GM19043 (cell line): ENCODE data around the gene RNF144B.
A peak's percentile ranks its signal among the peaks of the same experiment; 100 is the strongest.

Experiments used
- ATAC-seq: cut with Tn5 transposase; IDR thresholded peaks from one replicate; pipeline ENCODE4 v1.9.1; 2021; ENCODE audit warnings: low read depth; ENCODE audit not compliant: unreplicated experiment

Gene RNF144B

DNA sequence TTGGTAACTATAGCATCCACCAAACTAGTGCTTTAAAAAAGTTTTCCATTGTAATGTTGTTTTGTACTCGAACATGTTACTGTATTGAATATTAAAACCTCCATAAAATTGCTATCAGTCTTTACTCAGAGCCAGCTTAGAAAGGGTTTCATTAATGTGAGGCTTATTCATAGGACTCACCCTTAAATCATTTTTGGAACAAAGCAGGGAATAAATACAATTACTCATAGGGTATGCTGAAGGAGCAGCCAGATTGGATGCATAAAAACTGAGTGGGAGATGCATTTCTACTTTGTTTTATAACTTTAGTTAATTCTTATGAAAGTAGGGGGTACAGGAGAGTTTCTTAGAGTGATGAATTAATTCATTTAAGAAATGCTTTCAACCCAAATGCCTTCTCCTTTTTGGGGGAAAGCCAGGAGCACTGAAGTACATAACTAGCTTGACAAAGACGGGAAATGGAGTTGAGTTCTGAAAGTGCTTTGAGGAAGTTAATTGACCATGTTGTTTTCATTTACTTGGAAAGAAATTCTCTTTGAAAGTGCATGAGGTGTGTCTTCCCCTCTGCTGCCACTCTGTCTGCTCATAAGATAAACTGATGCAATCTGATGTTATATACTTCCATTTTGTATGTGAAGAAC, 90.3 kb downstream of the RNF144B start:
- no peak for ATAC-seq

DNA sequence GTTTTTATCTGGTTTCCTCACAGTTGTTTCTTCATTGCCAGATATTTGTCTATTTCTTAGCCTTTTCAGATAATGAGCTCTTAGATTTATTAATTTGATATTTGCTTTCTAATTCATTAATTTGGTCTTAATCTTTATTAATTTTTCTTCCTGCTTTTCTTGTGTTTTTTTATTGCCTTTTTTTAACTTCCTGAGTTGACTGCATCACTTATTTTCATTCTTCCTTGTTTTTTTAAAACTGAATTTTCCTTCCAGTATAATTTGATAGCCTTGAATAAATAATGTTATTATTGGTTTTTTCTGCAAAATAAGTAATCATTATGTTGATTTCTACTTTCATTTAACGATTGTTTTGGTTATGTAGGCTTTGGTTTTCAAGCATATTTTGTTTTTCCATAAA, 91.5 kb downstream of the RNF144B start:
- ATAC-seq, result no peak

DNA sequence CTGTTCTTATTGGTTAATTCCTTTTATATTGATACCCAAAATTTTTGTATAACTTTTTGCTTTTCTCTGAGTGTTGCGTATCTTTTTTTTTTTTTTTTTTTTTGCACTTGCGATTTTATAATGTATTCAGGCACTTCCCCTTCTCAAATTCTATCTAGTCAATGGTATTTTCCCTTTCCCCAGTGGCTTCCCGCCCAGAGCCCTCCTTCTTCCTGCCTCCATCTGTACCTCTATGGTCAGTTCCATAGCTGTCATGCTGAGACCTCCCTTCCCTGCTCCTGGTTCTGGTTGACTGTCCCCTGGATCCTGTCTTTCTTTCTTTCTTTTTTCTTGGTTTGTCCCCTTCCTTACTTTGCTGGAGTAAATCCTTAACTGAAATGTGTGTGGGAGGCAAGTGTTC, 94.7 kb downstream of the RNF144B start:
- no peak for ATAC-seq

DNA sequence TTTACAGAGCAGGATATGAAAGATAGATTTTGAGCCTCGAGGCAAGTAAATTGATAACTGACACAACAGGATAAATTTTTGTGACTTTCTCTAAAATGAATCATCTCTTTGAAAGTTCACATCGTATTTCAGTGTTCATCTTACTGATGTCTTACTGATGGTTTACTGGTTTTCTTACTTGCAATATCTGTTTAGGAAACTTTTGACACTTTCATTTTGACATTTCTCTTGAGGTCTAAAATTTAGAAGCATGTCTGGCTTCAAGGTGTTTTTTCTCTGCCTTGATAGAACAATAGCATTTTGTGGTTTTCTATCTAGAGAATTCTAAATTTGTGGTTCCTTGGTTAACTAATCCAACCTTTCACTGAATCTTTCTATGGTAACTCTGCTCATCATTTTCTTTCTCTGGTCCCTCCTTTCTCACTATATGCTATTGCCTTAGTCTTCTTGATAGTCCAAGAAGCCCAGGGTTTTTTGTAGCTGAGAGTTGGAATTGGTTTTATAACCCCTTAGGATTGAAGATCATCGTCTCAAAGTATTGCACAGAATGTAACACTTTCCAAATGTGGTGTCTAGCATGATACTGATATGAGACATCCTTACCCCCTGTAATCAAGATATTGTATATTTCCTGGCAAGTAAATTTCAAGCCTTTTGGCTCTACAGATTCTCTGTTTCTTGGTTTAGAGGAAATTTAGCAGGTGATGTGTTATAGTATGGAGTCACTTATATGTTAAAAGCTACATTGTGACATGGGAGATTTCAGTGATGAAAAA, 98.7 kb downstream of the RNF144B start:
- ATAC-seq, result no peak

DNA sequence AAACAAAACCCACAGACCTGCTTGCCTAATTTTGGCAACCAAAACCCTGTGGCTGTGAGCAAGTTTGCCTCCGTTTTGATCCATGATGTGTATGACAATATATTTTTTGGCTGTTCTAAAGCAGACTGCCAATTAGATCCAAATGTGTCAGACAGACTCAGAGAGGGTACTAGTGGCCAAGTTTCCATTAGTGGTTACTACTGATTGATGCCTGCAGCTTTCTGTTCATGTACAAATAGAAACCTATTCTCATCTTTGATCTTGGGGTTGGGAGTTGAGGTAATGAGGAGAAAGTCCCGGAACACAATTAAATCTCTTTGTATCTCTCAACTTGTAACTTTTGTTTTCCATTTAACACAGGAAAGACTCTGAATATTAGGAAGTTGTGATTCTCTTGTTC, 100.9 kb downstream of the RNF144B start:
- ATAC-seq, result no peak

DNA sequence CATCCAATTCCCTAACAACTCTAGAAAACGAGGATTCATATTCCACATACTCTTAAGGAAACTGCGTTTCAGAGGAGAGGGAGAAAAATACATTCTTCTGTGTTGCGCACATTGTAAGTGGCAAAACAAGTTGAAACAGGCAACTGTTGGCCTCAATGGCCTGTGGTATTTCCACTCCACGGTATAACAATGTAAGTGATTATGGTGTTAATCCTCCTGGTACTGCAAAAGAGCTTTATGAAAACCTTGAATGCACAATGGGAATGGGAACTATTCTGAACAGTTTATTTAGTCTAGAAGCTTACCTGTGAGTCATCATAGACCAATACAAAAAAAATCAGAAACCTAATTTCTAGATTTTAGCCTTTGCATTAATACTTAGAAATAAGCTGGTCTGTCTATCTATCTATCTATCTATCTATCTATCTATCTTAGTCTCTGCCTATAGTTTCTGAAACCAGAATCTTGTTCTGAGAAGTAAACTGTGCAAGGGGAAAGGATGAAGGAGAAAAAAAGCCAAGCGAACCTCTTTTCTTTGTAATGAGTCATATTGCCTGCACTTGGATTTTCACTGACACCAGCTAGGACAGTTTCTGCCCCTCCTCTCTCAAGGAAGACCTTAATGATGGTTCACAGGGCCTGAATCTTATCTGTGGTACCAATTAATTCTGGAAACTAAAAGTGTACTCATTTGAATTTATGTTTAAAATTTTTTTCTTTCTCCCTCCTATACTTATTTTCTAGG, 101.5 kb downstream of the RNF144B start:
- ATAC-seq, result no peak

DNA sequence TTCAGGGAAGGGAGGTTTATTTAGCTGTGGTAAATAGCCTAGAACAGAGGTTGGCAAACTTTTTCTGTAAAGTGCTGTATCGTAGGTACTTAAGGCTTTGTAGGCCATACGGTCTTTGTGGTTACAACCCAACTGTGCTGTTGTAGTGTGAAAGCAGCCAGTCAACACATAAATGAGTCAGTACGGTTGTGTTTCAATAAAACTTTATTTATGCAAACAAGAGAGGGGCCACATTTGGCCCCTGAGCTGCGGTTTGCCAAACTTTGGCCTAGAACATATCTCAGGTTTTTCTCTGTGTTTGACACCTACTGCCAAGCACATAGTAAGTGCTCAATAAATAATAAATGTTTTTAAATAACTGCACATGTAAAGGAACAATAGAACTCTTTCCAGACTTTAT, 102.2 kb downstream of the RNF144B start:
- ATAC-seq, result no peak

DNA sequence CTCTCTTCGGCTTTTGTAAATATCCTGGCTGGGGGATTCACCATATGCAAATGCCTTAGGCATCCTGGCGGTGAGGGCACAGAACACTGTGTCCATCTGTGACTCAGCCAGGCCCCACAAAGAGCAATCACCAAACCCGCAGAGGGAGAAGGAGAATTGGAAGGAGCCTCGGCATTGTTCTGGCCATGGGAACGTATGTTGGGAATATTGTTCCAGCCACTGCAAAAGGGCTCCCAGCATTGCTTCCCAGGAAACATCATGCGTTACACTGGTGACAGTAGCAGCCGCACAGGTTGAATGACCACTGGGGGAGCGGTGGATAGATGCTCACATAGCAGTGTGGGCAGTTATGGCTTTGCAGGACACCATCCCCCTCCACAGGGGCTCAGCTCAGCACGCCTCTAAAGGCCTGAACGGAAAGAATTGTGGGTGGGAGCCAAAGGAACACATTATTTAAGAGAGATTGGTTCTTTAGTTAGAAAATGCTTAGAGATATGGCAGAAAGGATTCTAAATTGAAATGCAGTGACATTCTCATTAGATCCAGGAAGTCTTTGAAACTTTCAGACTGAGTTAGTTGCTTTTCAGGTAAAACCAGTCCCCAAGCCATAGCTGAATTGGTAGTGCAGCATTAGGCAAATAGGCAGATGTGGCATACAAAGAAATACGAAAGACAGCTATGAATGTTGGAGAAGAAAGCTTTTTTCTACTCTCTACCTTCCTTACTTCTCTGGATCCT, 104.3 kb downstream of the RNF144B start:
- ATAC-seq, result no peak

DNA sequence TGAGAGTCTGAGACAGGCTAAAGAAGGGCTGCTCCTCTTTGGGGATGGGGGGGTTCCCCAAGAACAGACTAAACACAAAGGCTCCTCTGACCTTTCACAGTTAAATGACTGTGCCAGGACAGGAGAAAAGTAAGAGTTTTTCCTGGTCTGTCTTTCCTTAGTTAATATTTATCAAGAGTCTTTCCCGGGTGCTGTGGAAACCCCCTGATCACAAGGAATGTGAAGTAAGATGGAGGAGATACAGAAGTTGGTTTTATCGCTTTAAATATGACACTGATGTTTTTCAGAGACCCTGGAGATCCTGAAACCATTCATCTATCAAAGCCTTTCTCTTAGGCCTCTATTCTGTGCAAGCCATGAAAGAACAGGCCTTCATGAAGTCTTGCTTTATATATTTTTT, 105.8 kb downstream of the RNF144B start:
- ATAC-seq, result no peak

DNA sequence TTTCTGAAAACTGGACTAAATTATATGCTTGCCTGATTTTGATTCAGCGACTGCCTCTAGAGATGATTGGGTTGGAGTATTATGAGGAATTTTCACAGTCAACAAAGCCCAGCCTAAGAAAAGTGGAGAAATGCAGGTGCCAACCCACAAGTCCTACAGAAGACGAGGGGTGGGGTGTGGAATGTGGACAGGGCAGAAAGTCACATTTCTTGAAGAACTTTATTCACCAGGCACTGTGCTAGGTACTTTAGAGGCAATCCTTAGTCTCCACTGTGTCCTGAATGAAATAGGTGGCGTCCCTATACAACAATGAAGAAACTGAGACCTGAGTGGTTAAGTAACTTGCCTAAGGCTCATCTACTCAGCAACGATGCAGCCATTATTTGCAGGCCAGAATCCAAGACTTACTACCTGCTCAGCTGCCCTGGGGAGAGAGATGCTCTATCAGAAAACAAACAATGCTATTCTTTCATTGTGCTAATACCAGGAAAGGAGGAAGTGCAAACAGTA, 106.3 kb downstream of the RNF144B start:
- no peak for ATAC-seq

DNA sequence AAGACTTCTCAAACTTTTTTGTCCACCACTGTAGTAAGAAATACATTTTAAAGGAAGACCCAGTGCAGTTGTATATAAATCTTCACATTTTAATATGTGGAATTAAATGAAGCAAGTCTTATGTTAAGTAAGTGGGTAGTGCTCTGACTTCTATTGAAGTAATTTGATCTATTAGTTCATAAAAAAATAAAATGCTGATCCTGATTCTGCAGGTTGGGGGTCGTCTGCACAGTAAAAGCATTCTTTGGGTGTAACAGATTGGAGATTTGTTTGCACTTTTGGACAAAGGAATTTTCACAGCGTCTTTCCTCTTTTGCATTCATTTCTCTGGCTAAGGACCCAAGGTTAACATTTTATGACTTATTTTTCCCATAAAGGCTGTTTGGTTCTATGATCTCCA, 106.8 kb downstream of the RNF144B start:
- no peak for ATAC-seq

DNA sequence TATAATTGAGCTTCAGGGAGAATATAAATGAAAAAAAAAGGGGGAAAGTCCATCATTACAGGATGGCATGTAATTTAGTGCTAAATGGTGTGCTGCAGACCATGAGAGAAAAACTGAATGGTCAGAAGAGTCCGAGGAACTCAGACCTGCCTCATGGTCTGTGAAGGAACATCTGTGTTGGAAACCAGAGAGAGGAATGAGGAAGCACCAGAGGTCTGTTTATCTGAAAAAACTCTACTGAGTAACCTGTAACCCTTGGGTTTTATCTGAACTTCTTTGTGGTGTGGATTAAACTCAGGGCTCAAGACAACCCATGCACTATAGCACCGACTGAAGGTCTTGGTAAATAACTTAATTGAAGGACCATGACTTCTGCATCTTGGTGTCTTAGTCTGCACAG, 108.1 kb downstream of the RNF144B start:
- no peak for ATAC-seq

DNA sequence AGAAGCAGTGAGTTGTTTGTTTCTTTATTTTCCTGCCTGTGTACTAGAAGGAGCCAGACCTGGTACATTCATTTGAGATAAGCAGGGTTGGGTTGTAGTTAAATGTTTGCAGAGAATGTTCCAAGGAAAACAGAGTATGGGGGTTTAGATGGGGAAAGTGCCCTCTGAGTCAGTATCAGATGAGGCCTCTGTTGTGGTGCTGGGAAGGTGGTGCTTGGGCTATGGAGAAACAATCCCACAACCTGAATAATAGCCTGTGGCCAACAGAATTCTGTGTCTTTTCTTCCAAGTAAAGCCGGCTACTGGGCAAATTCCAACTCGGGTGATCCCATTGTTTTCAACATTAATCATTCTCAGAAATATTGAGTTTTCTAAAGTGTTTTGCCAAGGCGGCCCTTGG, 109.3 kb downstream of the RNF144B start:
- no peak for ATAC-seq

DNA sequence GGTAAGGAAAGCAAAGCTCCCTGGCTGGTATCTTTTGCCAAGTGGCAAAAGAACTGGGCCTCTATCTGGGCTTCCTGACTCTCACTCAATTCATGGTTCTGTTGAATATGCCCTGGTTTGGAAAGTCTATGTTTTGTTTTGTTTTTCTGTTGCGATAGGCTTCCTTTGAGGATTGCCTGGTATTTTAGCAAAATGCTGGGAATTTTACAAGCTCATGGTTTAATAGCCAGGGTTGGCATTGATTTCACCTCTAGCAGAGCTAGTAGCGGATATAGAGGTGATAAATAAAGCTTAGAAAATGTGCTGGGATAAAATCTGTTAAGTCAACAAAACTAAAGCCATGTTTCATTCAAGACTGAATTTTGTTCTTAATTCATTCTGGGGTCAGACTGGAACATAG, 109.9 kb downstream of the RNF144B start:
- no peak for ATAC-seq

DNA sequence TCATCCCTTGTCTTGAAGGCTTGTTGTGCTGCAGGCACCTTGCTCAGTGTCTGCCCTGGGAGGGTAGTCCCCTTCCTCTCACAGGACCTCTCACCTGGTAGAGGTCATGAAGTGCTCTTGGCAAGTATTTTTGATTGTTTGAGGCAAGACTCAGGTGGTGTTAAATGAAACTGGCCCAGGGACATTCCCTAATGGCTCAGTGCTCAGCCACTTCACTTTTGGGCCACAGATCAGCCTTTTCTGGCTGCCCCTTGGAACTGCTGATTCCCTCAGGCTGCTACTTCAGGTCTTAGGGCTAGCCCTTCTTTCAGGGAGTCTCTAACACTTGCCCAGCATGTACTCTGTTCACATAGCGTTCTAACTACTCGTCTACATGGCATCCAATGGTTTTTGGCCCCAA, 111.3 kb downstream of the RNF144B start:
- no peak for ATAC-seq

DNA sequence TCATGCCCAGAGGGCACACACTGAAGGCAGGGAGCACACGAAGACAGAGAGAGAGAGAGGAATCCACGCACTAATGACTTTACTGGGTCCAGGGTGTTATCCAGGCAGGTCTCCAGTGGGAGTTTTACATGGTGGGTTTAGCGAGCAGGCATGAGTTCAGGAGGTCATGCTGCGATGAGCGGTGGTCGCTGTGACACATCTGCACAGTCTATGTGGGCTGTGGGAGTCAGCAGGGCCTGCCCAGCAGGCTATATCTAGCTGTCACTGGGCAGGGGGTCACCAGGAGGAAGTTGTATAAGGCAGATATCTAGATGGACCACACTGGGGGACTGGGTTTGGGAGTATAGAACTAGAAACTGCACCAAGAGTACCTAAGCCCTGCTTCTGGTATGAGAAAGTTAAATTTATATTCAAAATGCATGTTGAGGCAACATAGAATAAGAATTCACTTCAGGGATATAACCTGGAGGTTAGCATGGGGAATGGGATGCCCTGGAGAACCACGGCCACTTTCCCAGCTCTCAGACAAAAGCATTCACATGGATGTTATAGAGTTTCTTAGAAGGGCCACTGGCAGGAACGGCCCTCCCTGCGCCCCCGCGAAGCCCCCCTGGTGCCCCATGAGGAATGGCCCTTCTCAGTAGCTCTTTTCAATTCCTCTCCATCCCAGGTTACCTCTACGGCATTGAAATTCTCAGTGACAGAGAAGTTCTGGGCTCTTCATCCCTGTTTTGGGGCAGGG, 113.9 kb downstream of the RNF144B start:
- no peak for ATAC-seq

DNA sequence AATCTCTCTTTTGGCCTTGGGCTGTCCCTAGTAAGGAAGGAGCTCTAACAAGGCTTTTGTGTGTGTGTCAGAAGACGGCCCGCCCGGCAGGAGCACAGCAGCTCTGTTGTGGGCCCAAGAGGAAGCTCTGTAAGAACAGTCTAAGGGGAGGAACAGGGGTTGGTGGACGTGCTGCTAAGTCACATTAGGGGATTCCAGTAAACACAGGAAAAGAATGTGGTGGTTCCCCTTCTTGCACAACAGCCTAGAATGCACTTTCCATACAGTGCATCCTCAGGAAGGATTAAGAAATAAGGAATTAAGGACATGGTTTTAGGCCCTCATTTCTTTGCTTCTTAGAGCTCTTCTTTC, 114.5 kb downstream of the RNF144B start:
- ATAC-seq, result no peak

DNA sequence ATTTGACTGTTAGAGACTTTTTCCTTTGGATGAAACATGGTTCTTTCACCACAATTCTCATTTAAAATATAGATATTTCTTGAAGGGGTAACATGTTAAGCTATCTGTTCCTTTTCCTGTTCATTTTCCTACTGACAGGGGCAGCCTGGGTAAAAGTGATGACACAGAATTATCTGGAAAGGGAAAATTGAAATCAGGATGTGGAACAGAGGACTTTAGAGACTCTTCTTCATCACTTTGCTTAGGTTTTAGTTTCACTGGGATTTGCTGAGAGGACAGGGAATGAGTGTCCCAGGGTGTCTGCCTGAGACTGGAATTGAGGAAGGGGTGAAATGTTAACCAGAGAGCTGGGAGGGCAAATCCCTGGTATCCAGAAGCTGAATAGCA, 116.0 kb downstream of the RNF144B start:
- ATAC-seq, result no peak

DNA sequence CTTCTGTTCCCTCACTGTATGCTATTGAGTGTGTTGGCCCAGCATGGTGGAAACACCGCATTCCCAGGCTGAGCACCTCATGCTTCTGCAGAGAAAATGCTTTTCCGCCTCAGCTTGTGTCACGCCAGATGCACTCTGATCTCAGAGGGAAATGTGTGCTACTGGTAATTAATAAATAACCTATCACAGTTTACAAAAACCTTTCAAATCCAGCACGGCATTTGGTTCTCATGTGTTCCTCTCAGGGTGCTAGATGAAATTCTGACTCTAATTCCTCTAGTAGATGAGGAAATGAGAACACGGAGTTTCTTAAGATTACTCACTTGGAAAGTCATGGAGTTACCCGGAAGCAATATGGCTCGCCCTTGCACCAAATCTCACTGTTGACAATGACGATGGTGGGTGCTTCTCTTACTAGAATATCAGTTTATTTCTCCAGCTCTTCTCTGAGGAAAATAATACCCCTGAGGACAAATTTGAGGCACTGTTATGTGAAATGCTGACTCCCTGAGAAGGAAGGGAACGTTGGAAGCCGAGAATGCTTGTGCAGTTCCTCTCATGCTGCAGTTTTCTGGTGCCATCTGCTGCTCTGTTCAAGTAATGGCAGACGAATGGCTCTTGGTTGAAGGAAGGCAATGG, 116.6 kb downstream of the RNF144B start:
- peak; percentile 70 for ATAC-seq

DNA sequence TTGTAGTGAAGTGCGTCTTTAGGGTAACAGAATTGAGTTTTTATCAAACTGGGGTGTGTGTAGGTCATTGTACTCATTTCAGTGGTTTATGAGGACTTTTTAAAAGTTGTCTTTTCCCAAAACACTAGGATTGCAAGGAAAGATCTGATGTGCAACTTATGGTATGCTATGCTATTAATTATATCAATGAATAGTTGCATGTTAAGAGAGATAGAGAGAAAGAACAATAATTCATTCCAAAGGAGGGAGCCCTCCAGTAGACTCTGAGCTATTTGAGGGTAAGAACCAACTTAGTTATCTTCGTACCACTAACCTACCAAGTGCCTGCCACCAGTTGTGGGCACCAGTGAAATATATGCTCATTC, 117.1 kb downstream of the RNF144B start:
- ATAC-seq, result no peak
